GM20000 (cell line): Measurements from ENCODE around the gene CD5L.
A peak's percentile ranks its signal among the peaks of the same experiment; 100 is the strongest.

Source experiments
- DNase-seq: peaks from one replicate; pipeline ENCODE4 v3.0.0; 2012; ENCODE audit warnings: low spot score
- TF ChIP-seq, protein P1 (sequence below): IDR thresholded peaks from 2 replicates; pipeline ENCODE4 v1.5.1; 2012; ENCODE audit warnings: mild to moderate bottlenecking, control low read depth; ENCODE audit errors: extremely low read depth, missing control alignments

Gene CD5L

DNA sequence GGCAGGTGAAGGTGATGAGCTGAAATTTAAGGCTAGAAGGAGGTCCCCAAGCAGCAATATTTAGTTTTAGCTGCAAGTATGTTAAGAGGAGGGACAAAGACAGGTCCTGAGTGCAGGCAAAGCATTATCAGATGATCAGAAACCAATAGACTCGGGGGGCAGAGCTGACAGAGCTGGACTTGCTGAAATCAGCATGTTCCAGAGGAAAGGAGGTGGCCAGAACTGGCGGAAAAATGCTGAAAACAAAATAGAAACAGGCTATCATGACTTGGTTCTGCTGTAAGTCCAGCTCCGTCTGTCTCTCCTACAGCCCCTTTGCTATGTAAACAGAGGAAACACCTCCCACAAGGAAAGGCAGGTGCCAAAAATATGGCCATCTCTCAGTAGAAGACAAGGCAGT, at the start of gene CD5L:
Gene CD5L, minus strand, starts transcription at position 101 of the 400 bp plus-strand sequence. CDS start 107 bp downstream, outside the sequence.
- TF ChIP-seq, protein P1, sequence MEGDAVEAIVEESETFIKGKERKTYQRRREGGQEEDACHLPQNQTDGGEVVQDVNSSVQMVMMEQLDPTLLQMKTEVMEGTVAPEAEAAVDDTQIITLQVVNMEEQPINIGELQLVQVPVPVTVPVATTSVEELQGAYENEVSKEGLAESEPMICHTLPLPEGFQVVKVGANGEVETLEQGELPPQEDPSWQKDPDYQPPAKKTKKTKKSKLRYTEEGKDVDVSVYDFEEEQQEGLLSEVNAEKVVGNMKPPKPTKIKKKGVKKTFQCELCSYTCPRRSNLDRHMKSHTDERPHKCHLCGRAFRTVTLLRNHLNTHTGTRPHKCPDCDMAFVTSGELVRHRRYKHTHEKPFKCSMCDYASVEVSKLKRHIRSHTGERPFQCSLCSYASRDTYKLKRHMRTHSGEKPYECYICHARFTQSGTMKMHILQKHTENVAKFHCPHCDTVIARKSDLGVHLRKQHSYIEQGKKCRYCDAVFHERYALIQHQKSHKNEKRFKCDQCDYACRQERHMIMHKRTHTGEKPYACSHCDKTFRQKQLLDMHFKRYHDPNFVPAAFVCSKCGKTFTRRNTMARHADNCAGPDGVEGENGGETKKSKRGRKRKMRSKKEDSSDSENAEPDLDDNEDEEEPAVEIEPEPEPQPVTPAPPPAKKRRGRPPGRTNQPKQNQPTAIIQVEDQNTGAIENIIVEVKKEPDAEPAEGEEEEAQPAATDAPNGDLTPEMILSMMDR = no peak
- DNase-seq = no peak

DNA sequence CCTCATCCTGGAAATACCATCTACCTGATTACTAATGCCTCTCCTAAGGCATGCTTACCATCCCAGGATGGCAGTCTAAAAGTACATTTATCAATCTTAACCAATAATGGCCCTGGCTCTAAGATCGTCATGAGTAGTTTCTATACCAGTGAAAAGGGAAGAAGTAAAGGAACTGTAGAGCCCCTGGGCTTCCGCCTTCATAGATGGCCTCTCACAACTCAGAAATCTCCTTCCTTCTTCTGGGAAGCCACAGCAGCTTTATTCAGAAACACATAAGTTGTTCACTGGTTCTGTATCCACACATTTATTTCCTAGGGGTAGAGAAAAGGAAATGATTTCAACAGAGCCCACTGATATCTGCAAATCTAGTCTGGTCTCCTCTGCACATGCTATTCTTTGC, 41.0 kb upstream of the CD5L start:
- TF ChIP-seq, protein P1 = no peak
- DNase-seq = no peak

- DNase-seq = no peak
- TF ChIP-seq, protein P1 = no peak
Observed at GRCh38 chr1:157880621-157881020, 39.0 kb upstream of the CD5L start.

DNA sequence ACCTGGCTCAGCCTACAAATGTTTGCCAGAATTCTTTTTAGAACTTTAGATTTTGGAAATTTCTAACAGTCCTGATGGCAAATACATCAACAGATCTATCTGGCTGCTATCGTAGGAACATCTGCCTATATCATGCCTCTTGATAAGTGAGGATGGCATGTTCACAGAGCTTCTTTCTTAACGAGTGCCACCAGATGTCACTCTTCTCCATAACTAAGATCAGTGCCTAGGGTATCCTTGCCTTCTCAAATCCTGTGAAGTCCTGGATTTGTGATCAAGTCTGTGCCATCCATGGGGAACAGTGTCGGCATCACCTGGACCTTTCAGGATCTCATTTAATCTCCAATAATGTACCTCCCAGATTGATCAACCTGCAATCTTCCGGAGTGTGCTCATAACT, 36.5 kb upstream of the CD5L start:
- DNase-seq = peak; percentile 16
- TF ChIP-seq, protein P1 = peak; percentile 27

DNA sequence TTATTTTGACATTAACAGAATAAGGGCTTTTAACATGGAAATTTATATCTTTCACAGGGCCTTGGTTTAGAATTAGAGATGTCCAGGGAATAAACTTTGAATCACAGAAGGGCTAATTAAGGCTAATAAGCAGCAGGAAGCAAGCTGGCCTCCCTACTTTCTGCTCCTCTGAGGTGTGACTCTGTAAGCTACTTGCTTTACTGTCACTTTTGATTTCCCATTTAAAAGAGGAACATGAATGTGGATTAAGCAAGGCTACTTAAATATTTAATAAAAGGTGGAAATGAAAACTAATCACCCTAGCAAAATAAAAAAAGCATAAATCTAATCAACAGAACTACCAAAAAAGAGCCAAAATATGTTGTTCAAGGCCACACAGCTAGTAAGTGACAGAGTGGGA, 28.9 kb upstream of the CD5L start:
- TF ChIP-seq, protein P1 = no peak
- DNase-seq = no peak

GRCh38 chr1:157868654-157869053, 27.0 kb upstream of the CD5L start:
- no peak for DNase-seq
- TF ChIP-seq, protein P1 = no peak

DNA sequence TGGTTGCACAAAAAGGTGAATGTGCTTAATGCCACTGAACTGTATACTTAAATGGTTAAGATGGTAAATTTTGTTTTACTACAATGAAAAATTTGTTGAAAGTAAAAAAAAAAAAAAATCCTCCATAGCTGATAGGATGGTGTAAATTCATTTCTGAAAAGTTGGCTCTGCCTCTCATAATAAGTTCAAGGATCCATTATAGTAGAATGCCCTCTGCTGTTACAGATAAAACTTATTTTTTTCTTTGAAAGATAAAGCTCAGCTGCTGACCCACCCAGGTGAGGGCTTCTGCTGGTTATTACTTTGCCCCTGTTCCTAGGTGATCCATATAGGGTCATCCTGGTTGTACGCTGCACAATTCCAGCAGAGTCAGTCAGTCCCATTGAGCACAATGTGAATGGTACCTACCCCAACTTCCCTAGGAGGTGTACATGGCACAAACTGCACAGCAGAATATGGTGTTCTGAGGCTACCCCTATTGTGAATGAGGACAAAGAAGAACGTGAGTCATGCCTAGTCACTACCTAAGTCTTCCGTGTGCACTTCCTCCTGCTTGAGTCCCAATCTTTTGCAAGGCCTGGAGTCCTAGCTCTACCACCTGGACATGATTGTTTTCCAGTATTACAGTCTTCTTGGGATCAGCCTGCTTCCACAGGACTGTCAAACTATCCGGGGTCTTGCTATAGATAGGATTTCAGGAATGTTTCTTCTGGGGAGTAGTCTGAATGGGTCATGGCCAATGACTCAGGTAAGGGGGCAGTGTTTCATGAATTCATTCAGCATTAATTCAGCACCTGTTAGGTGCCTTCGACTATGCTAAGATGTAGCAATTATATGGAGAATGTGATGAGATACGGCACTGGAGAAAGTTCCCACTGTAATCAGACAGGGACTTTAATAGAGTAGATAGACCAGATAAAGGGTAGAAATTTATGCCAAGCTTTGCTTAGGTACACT, 20.8 kb upstream of the CD5L start:
- DNase-seq = no peak
- TF ChIP-seq, protein P1 = no peak
